RWPE2 (cell line): ENCODE data around the gene CHD9NB.

ENCODE experiments used
- ATAC-seq: fragments of 200-7000 bp; cut with Tn5 transposase; 3 replicates; pipeline ENCODE4 v1.9.1; 2021; ENCODE audit warnings: low read depth
- DNase-seq: peaks from one replicate; pipeline ENCODE4 v3.0.0-alpha.2; 2020; ENCODE audit warnings: low spot score
- H3K27ac ChIP-seq: fragments of 450-650 bp; 2 replicates; pipeline ENCODE4 v1.5.1; 2017; ENCODE audit warnings: mild to moderate bottlenecking; ENCODE audit not compliant: poor library complexity, severe bottlenecking
- H3K27me3 ChIP-seq: fragments of 250-450 bp; sonication (Bioruptor Pico); 2 replicates; pipeline ENCODE4 v1.5.1; 2021; ENCODE audit warnings: mild to moderate bottlenecking, moderate library complexity; ENCODE audit not compliant: insufficient read depth, poor library complexity, severe bottlenecking
- H3K36me3 ChIP-seq: fragments of 250-450 bp; sonication (Bioruptor Pico); 2 replicates; pipeline ENCODE4 v1.5.1; 2020; ENCODE audit warnings: low read depth, mild to moderate bottlenecking, moderate library complexity
- H3K4me1 ChIP-seq: fragments of 250-450 bp; sonication (Bioruptor Pico); 2 replicates; pipeline ENCODE4 v1.5.1; 2021; ENCODE audit warnings: mild to moderate bottlenecking, moderate library complexity; ENCODE audit not compliant: insufficient read depth, poor library complexity, severe bottlenecking
- H3K4me3 ChIP-seq: fragments of 250-450 bp; sonication (Bioruptor Pico); 2 replicates; pipeline ENCODE4 v1.5.1; 2021; ENCODE audit warnings: mild to moderate bottlenecking, moderate library complexity; ENCODE audit not compliant: severe bottlenecking
- H3K9me3 ChIP-seq: fragments of 250-450 bp; sonication (Bioruptor Pico); 2 replicates; pipeline ENCODE4 v1.5.1; 2021; ENCODE audit warnings: mild to moderate bottlenecking, moderate library complexity; ENCODE audit not compliant: severe bottlenecking
- TF ChIP-seq, protein P1 (sequence below): fragments of 450-650 bp; IDR thresholded peaks from one replicate; pipeline ENCODE4 v1.5.1; 2017; ENCODE audit warnings: mild to moderate bottlenecking, moderate library complexity; ENCODE audit not compliant: poor library complexity, severe bottlenecking

Gene CHD9NB

DNA sequence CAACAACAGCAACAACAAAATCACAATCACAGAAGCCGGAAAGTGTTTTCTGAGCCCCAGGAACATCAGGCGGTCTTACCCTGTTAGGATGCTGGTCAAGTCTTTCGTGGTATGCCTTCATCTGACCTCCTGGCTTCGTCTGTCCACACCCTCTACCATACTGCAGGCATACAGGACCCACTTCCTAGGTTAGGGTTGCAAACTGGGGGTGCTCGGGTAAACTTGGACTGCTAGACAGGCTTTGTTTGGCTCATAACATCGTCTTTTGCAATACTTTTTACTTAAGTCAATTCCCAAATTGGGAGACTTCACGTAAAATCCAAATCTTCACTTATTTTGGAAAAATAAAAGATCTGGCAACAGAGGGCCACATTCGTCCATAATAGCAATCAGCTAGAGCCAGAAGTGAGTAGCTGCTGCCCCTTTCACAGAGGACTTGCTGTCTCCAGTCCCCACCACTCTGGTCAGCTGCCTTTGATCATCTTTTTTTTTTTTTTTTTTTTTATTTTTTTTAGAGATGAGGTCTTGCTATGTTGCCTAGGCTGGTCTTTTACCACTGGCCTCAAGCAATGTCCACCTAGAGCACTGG is 32.1 kb upstream of the CHD9NB start:
- Histone ChIP-seq H3K4me3 (no peak overlapping the region), H3K27me3 (no peaks in the 10 kb centered on the region), H3K9me3 (no peaks in the 10 kb centered on the region), H3K36me3 (no peaks in the 10 kb centered on the region), H3K27ac (peak overlapping the region; percentile 95), H3K4me1 (peaks cover 59% of the 10 kb centered on the region)
- ATAC-seq = no peak
- TF ChIP-seq, protein P1, sequence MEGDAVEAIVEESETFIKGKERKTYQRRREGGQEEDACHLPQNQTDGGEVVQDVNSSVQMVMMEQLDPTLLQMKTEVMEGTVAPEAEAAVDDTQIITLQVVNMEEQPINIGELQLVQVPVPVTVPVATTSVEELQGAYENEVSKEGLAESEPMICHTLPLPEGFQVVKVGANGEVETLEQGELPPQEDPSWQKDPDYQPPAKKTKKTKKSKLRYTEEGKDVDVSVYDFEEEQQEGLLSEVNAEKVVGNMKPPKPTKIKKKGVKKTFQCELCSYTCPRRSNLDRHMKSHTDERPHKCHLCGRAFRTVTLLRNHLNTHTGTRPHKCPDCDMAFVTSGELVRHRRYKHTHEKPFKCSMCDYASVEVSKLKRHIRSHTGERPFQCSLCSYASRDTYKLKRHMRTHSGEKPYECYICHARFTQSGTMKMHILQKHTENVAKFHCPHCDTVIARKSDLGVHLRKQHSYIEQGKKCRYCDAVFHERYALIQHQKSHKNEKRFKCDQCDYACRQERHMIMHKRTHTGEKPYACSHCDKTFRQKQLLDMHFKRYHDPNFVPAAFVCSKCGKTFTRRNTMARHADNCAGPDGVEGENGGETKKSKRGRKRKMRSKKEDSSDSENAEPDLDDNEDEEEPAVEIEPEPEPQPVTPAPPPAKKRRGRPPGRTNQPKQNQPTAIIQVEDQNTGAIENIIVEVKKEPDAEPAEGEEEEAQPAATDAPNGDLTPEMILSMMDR = no peak
- DNase-seq = no peak

DNA sequence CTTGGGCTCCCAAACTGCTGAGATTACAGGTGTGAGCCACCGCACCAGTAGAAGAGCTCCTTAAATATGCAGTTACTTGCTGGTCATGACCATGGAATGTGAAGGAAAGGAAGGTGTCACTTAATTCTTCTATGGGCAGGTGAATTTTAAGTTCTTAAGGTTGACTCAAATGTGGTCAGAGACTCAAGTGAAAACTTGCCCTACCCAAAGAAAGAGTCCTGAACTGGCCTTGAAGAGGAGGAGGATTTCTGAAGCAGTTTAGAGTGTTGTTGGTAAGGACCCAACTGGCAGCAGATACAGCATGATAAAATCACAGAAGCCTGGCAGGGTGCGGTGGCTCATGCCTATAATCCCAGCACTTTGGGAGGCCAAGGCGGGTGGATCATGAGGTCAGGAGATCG is 31.4 kb upstream of the CHD9NB start:
- Histone ChIP-seq H3K4me1 (peaks cover 66% of the 10 kb centered on the region), H3K4me3 (no peak overlapping the region), H3K9me3 (no peaks in the 10 kb centered on the region), H3K27ac (peak overlapping the region; percentile 95), H3K36me3 (no peaks in the 10 kb centered on the region), H3K27me3 (no peaks in the 10 kb centered on the region)
- no peak for DNase-seq
- peak; percentile 58 for ATAC-seq
- TF ChIP-seq, protein P1 = no peak

DNA sequence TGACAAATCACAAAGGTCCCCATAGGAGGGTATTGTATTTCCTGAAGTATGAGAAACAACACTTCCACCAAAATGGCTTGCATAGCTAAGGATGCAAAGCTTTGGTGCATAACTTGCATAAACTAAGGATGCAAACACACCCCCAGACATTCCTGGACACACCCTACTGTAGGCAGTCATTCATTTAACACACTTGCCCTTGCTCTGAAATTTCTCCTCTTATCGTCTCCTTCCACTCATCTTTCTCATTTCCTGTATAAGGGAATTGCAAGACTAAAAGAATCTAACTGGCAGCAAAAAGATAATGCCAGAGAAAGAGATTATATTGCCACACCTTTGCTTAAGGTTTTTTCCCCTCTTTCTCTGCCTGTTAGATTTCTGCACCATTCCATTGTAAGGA is 30.4 kb upstream of the CHD9NB start:
- Histone ChIP-seq H3K4me3 (no peak overlapping the region), H3K9me3 (no peaks in the 10 kb centered on the region), H3K36me3 (peaks cover under 1% of the 10 kb centered on the region; the same call in 1 of the 2 replicates), H3K27ac (peak overlapping the region; percentile 95), H3K27me3 (no peaks in the 10 kb centered on the region), H3K4me1 (peaks cover 71% of the 10 kb centered on the region)
- DNase-seq (no peak), ATAC-seq (peak; percentile 40)
- TF ChIP-seq, protein P1 = no peak

DNA sequence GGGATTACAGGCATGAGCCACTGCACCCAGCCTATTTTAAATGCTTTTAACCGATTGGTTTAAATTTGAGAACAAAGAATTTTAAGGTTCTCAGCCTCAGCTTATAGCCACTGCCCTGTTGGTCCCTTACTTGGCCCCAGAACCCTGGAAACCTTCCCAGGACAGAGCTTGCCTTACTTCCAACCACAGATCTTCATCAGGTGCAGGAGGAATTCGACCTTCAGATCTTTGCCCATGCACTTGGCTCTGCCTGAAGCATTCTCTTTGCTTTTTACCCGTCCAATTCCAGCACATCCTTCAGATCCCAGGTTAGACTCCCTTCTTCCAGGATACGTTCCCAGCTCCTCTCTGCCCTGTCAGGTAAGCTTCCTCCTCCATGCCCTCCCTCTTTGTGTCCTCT is 29.8 kb upstream of the CHD9NB start:
- Histone ChIP-seq H3K4me1 (peaks cover 71% of the 10 kb centered on the region), H3K9me3 (no peaks in the 10 kb centered on the region), H3K4me3 (no peak overlapping the region), H3K27ac (peak overlapping the region; percentile 95), H3K36me3 (peaks cover 3% of the 10 kb centered on the region; the same call in 1 of the 2 replicates), H3K27me3 (no peaks in the 10 kb centered on the region)
- TF ChIP-seq, protein P1 = no peak
- ATAC-seq = no peak
- DNase-seq = no peak

DNA sequence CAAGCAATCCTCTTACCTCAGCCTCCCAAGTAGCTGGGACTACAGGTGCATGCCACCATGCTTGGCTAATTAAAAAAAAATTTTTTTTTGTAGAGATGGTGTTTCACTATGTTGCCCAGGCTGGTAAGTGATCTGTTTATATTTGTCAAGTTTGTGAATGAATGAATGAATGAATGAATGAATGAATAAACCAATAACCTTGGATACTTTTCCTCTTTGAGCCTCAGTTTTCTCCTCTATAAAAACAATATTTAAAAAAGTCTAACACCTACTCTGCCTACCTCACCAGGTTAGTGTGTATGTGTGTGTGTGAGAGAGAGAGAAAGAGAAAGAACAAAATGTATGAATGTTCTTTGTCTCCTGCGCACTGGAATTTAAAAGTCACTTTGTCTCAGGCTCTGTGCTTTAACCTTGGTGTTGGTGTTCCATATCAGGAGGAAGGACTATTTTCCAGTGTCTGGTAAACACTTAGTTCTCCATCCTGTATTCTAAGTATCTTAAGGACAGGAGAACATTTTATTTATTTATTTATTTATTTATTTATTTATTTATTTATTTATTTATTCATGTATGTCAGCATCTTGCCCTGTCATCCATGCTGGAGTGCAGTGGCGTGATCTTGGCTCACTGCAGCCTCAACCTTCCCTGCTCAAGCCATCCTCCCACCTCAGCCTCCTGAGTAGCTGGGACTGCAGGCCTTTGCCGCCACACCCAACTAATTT is 29.1 kb upstream of the CHD9NB start:
- TF ChIP-seq, protein P1 = no peak
- H3K36me3 ChIP-seq = peaks cover 3% of the 10 kb centered on the region; the same call in 1 of the 2 replicates

More for the DNA sequence above, 29.1 kb upstream of the CHD9NB start:
- Histone ChIP-seq H3K27me3 (no peaks in the 10 kb centered on the region), H3K27ac (peak overlapping the region; percentile 95), H3K4me1 (peaks cover 71% of the 10 kb centered on the region), H3K9me3 (no peaks in the 10 kb centered on the region), H3K4me3 (no peak overlapping the region)
- ATAC-seq = no peak
- no peak for DNase-seq
